HK-2 (cell line): ENCODE measurements around the gene TMEM271.

Source experiments
- DNase-seq: peaks from one replicate; pipeline ENCODE4 v3.0.0-alpha.2; 2018; ENCODE audit not compliant: unreplicated experiment

TMEM271 gene

GRCh38 chr4:581181-581580 lies 5.1 kb upstream of the TMEM271 start:
- no peak for DNase-seq

- DNase-seq = no peak
Measured at GRCh38 chr4:579543-580175, 3.6 kb upstream of the TMEM271 start.

- DNase-seq = no peak
Measured at GRCh38 chr4:578451-579443, 2.7 kb upstream of the TMEM271 start.

DNA sequence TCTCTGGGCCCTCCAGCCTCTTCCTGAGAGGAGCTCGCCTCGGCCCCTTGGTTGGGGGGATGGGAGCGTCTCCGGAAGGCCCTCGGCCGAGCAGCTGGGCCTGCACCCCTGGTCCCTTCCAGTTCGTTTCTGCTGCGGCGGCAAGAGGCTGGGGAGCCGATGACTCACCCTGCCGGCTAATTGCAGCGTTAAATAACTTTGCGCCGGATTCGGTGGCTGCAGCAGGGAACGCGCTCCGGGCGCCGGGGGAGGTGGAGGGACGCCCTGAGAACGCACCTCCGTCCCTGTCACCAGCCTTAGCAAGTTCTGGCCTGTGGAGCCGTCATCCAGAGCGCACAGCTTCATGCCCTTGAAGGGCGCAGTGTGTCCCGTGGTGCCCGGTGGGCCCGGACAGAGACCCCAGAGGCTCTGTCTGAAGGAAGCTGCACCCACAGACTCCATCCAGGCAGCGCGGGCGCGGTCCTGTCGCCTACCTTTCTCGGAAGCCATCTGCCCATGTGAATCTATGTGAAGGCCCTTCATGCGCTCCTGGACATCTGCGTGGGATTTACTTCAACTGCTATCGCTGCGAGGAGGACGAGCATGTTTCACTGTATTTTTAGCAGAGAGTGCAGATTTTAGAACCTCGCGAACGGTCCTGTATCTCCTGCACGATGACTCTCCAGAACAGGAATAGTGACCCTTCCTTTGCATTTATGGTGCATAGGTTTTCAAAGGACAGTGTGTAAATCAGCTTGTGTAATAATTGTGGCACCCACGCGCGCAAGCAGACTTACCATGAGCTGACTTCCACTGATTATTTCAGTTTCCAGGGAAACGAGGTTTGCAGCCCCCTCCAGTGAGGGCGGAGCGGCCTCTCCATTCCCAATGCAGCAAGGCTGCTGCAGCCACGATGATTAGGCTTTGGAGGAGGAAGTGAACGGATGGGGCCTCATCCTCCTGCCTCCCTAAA lies 1.7 kb upstream of the TMEM271 start:
- DNase-seq = peak; percentile 54

DNA sequence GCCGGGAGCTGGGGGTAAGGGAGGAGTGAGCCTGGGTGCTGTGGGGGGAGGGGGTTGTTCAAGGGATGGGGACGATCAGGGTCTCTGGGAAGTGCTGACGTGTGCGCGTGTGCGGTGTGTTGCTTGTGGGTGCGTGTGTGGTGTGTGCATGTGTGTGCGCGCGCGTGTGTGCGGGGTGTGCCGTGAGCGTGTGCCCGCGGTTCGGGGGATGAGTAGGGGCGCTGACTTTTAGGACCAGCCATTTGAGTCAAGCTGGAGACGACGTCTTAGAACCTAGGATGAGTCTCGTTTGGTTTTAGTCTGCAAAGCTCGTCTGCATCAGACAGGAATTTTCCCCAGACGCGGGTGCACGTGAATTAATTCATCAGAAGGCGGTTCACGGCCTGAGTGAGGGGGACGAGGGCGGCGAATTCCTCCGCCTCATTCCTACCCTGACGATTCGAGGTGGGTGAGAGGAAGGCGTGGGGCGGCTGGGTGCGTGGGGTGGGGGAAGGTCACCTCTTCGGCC lies 950 bp upstream of the TMEM271 start:
- no peak for DNase-seq

- DNase-seq = no peak
Measured at GRCh38 chr4:575281-576141, 584 bp downstream of the TMEM271 start.

DNA sequence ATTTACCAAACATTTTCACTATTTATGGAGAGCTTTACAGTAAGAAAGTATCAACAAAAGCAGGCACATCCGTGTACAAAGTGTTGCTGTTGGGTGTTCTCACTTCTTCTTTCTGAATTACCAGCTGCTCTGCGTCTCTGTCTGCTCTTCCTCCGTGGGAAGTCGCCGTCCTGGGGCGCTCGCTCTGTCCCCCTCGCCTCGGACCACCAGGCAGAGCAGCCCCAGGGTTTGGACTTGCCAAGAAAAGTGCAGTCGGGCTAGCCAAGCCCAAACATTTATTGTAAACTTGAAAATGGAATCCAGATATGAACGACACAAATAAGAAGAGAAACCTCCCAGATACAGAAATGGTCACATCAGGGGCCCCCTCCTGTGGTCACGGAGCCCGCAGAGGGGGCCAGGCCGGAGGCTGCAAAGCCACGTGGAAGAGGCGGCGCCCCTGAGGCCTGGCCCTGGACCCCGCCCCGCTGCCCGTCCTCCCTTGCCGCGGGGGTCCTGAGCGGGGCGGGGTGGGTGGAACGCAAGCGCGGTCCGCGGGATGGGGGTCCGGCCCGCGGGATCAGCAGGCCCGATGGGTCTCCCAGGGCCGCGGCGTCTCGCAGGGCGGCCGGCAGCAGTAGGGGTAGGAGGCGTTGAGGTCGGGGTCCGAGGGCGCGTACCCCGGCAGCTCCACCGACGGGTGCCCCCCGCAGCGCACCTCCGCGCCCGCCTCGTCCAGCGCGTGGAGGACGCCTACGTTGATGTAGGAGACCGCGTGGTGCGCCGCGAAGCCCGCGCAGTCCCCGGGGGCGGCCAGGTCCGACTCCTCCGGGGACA lies 1.5 kb downstream of the TMEM271 start:
- DNase-seq = no peak

GRCh38 chr4:573122-573892 lies 2.8 kb downstream of the TMEM271 start:
- DNase-seq = no peak

DNA sequence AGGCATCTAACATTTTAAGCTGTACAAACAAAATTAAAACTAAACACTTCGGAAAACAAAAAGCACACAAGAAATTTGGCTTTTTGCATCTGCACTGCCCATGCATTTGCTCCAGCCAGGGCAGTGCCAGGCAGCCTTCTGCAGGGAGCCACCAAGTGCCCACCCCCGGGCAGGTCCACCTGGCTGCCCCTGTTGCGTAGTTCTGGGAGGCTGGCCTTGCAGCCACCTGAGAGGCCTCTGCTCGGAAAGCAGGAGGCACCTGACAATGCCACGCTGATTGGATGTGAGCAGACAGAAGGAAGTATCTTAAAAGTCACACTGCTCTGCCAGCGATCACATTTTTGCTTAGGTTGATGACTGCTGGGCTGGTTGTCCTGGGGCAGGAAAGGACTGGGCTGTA lies 3.5 kb downstream of the TMEM271 start:
- DNase-seq = no peak

DNA sequence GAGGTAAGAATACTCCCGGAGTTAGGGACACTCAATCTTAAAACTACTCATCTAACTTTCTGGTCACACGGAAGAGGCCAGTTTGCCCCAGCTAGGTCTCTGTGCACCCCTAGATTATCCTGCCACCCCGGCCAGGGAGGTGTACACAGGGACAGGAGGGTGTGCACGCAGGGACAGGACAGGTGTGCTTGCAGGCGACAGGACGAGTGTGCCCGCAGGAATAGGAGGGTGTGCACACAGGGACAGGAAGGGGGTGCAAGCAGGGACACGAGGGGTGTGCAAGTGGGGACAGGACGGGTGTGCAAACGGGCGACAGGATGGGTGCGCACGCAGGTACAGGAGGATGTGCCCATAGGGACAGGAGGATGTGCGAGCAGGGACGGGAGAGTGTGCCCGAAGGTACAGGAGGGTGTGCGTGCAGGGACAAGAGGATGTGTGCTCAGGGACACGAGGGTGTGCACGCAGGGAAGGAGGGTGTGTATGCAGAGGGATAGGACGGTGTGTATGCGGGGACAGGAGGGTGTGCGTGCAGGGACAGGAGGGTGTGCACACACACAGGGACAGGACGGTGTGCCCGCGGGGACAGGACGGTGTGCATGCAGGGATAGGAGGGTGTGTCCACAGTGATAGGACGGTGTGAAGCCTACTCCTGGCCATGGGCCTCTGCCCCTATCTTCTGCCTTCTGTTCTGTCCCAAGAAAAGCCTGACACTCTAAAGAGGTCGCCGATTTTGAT lies 4.1 kb downstream of the TMEM271 start:
- DNase-seq = no peak

- no peak for DNase-seq
Measured at GRCh38 chr4:570754-571153, 5.3 kb downstream of the TMEM271 start.

GRCh38 chr4:569958-570667 lies 6.0 kb downstream of the TMEM271 start:
- no peak for DNase-seq

- DNase-seq = no peak
Measured at GRCh38 chr4:568962-569361, 7.1 kb downstream of the TMEM271 start.

- no peak for DNase-seq
Measured at GRCh38 chr4:568351-568652, 7.8 kb downstream of the TMEM271 start.

- DNase-seq = no peak
Measured at GRCh38 chr4:567457-568350, 8.4 kb downstream of the TMEM271 start.

GRCh38 chr4:566508-567295 lies 9.4 kb downstream of the TMEM271 start:
- no peak for DNase-seq
